Retinal pigment epithelial cell (primary cell): ENCODE data around the gene TENM4.

ENCODE experiments used
- DNase-seq: peaks from one replicate; pipeline ENCODE4 v3.0.0-alpha.2; 2010; ENCODE audit warnings: low read depth
- H3K4me3 ChIP-seq: 2 replicates; pipeline ENCODE4 v1.5.1; 2011; ENCODE audit warnings: mild to moderate bottlenecking, low read length, control low read depth, moderate library complexity
- CTCF ChIP-seq: conservative IDR thresholded peaks from 2 replicates; pipeline ENCODE4 v1.5.1; 2011; ENCODE audit warnings: low read depth, low read length, control low read depth, inconsistent platforms

TENM4 gene

GRCh38 chr11:78669249-78669648 lies 771.6 kb downstream of the TENM4 start:
- no peak for DNase-seq
- no peak overlapping the region for H3K4me3 ChIP-seq
- TF ChIP-seq CTCF: no peak

GRCh38 chr11:78667461-78667860 lies 773.4 kb downstream of the TENM4 start:
- no peak overlapping the region for H3K4me3 ChIP-seq
- no peak for DNase-seq
- TF ChIP-seq CTCF: no peak

- no peak overlapping the region for H3K4me3 ChIP-seq
- no peak for TF ChIP-seq CTCF
- no peak for DNase-seq
These were observed 774.1 kb downstream of the TENM4 start for GRCh38 chr11:78666675-78667160.

- no peak for DNase-seq
- H3K4me3 ChIP-seq: no peak overlapping the region
- TF ChIP-seq CTCF: no peak
These were observed 776.2 kb downstream of the TENM4 start for GRCh38 chr11:78664636-78665035.

- DNase-seq: no peak
- no peak for TF ChIP-seq CTCF
- H3K4me3 ChIP-seq: no peak overlapping the region
These were observed 778.0 kb downstream of the TENM4 start for GRCh38 chr11:78662811-78663210.

- no peak for DNase-seq
- no peak overlapping the region for H3K4me3 ChIP-seq
- no peak for TF ChIP-seq CTCF
These were observed 780.4 kb downstream of the TENM4 start for GRCh38 chr11:78660471-78660870.

- no peak overlapping the region for H3K4me3 ChIP-seq
- TF ChIP-seq CTCF: no peak
- DNase-seq: no peak
These were observed 781.2 kb downstream of the TENM4 start for GRCh38 chr11:78659326-78660270.
